CD8-positive, alpha-beta memory T cell (primary cell): Measurements from ENCODE around the gene LSM4. TPM values are rescaled to one million over a fixed set of nuclear protein-coding genes. Genes with fewer than 3 reads are reported as not detected.

Source experiments
- CTCF ChIA-PET: fragments of 350-600 bp; sonication (Branson Sonifier 250); formaldehyde crosslinking; loops from one replicate; lab custom pipeline; 2021; ENCODE audit warnings: antibody characterized with exemption; lab: Charles Lee
- POLR2A ChIA-PET: fragments of 350-600 bp; sonication (Branson Sonifier 250); formaldehyde crosslinking; loops from one replicate; lab custom pipeline; 2021; ENCODE audit warnings: antibody characterized with exemption; lab: Charles Lee
- DNase-seq, 5 donors: peaks; one replicate each; pipeline versions ENCODE4 v3.0.0 to v3.0.0-alpha.2; 2020 to 2022; ENCODE audit warnings: mixed read lengths in 1 of 5
- H3K27ac ChIP-seq: one replicate; pipeline ENCODE4 v1.7.0; 2013; ENCODE audit warnings: low read depth, mild to moderate bottlenecking, low read length, moderate library complexity
- H3K27me3 ChIP-seq: 2 replicates; pipeline ENCODE4 v1.7.0; 2013; ENCODE audit warnings: low read length, mild to moderate bottlenecking; ENCODE audit not compliant: insufficient read depth, poor library complexity, severe bottlenecking
- H3K36me3 ChIP-seq: 2 replicates; pipeline ENCODE4 v1.7.0; 2013; ENCODE audit warnings: mild to moderate bottlenecking, low read length, moderate library complexity; ENCODE audit not compliant: insufficient read depth
- H3K4me1 ChIP-seq: 2 replicates; pipeline ENCODE4 v1.7.0; 2013; ENCODE audit warnings: mild to moderate bottlenecking, low read length, moderate library complexity; ENCODE audit not compliant: insufficient read depth
- H3K4me3 ChIP-seq: 2 replicates; pipeline ENCODE4 v1.7.0; 2013; ENCODE audit warnings: mild to moderate bottlenecking, low read length
- H3K9me3 ChIP-seq: 2 replicates; pipeline ENCODE4 v1.7.0; 2013; ENCODE audit warnings: mild to moderate bottlenecking, low read length
- H3K27ac Mint-ChIP-seq, 8 donors: one replicate each; pipeline ENCODE4 v1.8.0; 2020 to 2021; ENCODE audit warnings: mixed read lengths in 8 of 8, mild to moderate bottlenecking in 6 of 8, inconsistent platforms in 3 of 8, moderate library complexity in 3 of 8
- H3K27me3 Mint-ChIP-seq, 2 donors: one replicate each; pipeline ENCODE4 v1.8.0; 2020 to 2021; ENCODE audit warnings: mixed read lengths in 2 of 2, mild to moderate bottlenecking in 1 of 2, moderate library complexity in 1 of 2
- H3K36me3 Mint-ChIP-seq, 3 donors: one replicate each; pipeline ENCODE4 v1.8.0; 2020 to 2021; ENCODE audit warnings: mixed read lengths in 3 of 3, inconsistent platforms in 1 of 3, mild to moderate bottlenecking in 1 of 3
- H3K4me1 Mint-ChIP-seq, 3 donors: one replicate each; pipeline ENCODE4 v1.8.0; 2020 to 2021; ENCODE audit warnings: mixed read lengths in 3 of 3, inconsistent platforms in 1 of 3, mild to moderate bottlenecking in 1 of 3
- H3K4me3 Mint-ChIP-seq, 7 donors: one replicate each; pipeline ENCODE4 v1.8.0; 2020 to 2021; ENCODE audit warnings: mixed read lengths in 7 of 7, mild to moderate bottlenecking in 6 of 7, moderate library complexity in 4 of 7, inconsistent platforms in 2 of 7
- H3K9me3 Mint-ChIP-seq, 5 donors: one replicate each; pipeline ENCODE4 v1.8.0; 2020 to 2022; ENCODE audit warnings: mixed read lengths in 5 of 5, mild to moderate bottlenecking in 3 of 5, moderate library complexity in 2 of 5, inconsistent platforms in 1 of 5
- polyA plus RNA-seq: library from polyadenylated mRNA; unstranded; fragments of 300-500 nt; fragmentation: Illumina TruSeq; gene quantifications from one replicate; pipeline ENCODE4 v1.2.3, GENCODE V29; 2021
- total RNA-seq, 2 experiments: library from RNA; stranded (reverse); gene quantifications; one replicate each; pipeline ENCODE4 v1.2.3, GENCODE V29; 2021

Gene LSM4
- total and polyA plus RNA-seq, 3 experiments from 2014 or later: 154 to 373 (median 351) TPM

- ChIA-PET CTCF (no interaction called here), POLR2A (no interaction called here)
- Mint-ChIP-seq H3K4me1 (peaks cover 12 to 13% (median 12%) of the 10 kb centered on the region in 3 donors), H3K4me3 (no peak overlapping the region), H3K27ac (no peak overlapping the region), H3K27me3 (no peaks in the 10 kb centered on the region), H3K9me3 (no peaks in the 10 kb centered on the region), H3K36me3 (peaks cover 5 to 65% (median 9%) of the 10 kb centered on the region in 3 donors)
- Histone ChIP-seq H3K4me3 (no peak overlapping the region), H3K4me1 (no peaks in the 10 kb centered on the region), H3K9me3 (no peaks in the 10 kb centered on the region), H3K36me3 (peaks cover 2% of the 10 kb centered on the region), H3K27ac (no peak overlapping the region), H3K27me3 (no peaks in the 10 kb centered on the region)
- no peak for DNase-seq
Measured at GRCh38 chr19:18348171-18348570, 25.3 kb upstream of the LSM4 start.

- POLR2A ChIA-PET: no interaction called here
- no peaks in the 10 kb centered on the region for H3K9me3 ChIP-seq
- H3K27me3 ChIP-seq: no peaks in the 10 kb centered on the region
- H3K4me3 Mint-ChIP-seq: peak overlapping the region in 1 of 7 donors; percentile 7
- peak overlapping the region in 3 of 8 donors; percentile 18 to 83 (median 45) for H3K27ac Mint-ChIP-seq
- no peak overlapping the region for H3K4me3 ChIP-seq
- H3K4me1 ChIP-seq: peaks cover 7% of the 10 kb centered on the region
- CTCF ChIA-PET: no interaction called here
- peaks cover 4% of the 10 kb centered on the region for H3K36me3 ChIP-seq
- H3K4me1 Mint-ChIP-seq: peaks cover 15 to 27% (median 24%) of the 10 kb centered on the region in 3 donors
- DNase-seq: no peak
- H3K36me3 Mint-ChIP-seq: peaks cover 5 to 70% (median 9%) of the 10 kb centered on the region in 3 donors
- no peaks in the 10 kb centered on the region for H3K27me3 Mint-ChIP-seq
- H3K9me3 Mint-ChIP-seq: no peaks in the 10 kb centered on the region
- H3K27ac ChIP-seq: no peak overlapping the region
Measured at GRCh38 chr19:18346091-18346490, 23.2 kb upstream of the LSM4 start.

GRCh38 chr19:18345296-18345695 lies 22.4 kb upstream of the LSM4 start:
- no peaks in the 10 kb centered on the region for H3K27me3 Mint-ChIP-seq
- peaks cover 2 to 66% (median 6%) of the 10 kb centered on the region in 3 donors for H3K36me3 Mint-ChIP-seq
- peaks cover 4% of the 10 kb centered on the region for H3K36me3 ChIP-seq
- CTCF ChIA-PET: no interaction called here
- no peak overlapping the region for H3K27ac Mint-ChIP-seq
- H3K4me1 ChIP-seq: peaks cover 9% of the 10 kb centered on the region
- peaks cover 13 to 27% (median 25%) of the 10 kb centered on the region in 3 donors for H3K4me1 Mint-ChIP-seq
- peak overlapping the region in 2 of 7 donors; percentile 29 to 82 for H3K4me3 Mint-ChIP-seq
- H3K27ac ChIP-seq: no peak overlapping the region
- POLR2A ChIA-PET: interaction anchor here (0.6 kb wide), 1 partner anchor 445 kb away, joined by 4 read pairs; no protein-coding TSS in a partner anchor
- H3K4me3 ChIP-seq: no peak overlapping the region
- H3K9me3 Mint-ChIP-seq: no peaks in the 10 kb centered on the region
- no peak for DNase-seq
- no peaks in the 10 kb centered on the region for H3K27me3 ChIP-seq
- no peaks in the 10 kb centered on the region for H3K9me3 ChIP-seq

DNA sequence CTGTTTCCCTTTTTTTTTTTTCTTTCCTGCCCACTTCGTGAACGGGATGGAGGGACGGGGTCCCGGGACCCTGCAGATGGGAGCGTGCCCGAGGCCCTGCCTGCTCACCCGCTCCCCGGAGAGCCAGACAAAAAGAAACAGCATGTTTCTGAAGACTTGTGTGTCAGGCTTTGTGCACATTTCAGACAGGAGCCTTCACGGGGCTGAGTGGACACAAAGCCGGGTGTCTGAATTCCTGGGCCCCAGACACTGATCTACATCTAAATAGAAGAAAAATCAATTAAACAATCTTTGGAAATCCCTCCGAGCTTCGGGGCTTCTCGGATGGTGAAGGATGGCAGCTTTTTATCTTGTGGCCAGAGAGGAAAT lies 21.7 kb upstream of the LSM4 start:
- H3K9me3 Mint-ChIP-seq: no peaks in the 10 kb centered on the region
- Histone ChIP-seq H3K4me1 (peaks cover 15% of the 10 kb centered on the region), H3K9me3 (no peaks in the 10 kb centered on the region), H3K36me3 (peaks cover 4% of the 10 kb centered on the region), H3K27ac (no peak overlapping the region), H3K4me3 (no peak overlapping the region), H3K27me3 (no peaks in the 10 kb centered on the region)
- H3K36me3 Mint-ChIP-seq: peaks cover 0 to 60% (median 4%) of the 10 kb centered on the region in 3 donors
- no peak overlapping the region for H3K27ac Mint-ChIP-seq
- no peaks in the 10 kb centered on the region for H3K27me3 Mint-ChIP-seq
- H3K4me3 Mint-ChIP-seq: peak overlapping the region in 2 of 7 donors; percentile 23 to 82
- H3K4me1 Mint-ChIP-seq: peaks cover 14 to 33% (median 32%) of the 10 kb centered on the region in 3 donors
- ChIA-PET POLR2A (interaction anchor here (0.5 kb wide), 1 partner anchor 224 kb away, joined by 3 read pairs; no protein-coding TSS in a partner anchor), CTCF (no interaction called here)
- DNase-seq: no peak

DNA sequence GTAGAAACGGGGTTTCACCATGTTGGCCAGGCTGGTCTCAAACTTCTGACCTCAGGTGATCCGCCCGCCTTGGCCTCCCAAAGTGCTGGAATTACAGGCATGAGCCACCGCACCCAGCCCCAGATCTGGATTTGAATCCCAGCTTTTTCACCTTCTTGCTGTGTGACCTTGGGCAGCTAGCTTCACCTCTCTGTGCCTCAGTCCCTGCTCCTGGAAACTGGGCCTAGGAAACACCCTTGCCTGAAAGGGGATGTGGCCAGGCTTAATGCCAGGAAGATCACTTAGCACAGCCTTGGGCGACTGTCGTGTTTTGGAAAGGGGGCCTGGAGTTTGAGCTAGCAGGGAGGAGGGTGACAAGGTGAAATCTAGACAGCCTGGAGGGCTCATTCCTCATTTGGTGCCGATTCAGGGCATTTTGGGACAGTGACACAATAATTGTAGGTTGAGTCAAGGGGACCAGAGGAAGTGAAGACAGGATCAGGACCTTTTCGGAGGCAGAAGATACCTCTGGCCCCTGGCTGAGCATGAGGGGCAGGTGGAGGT lies 19.3 kb upstream of the LSM4 start:
- peaks cover 18% of the 10 kb centered on the region for H3K4me1 ChIP-seq
- Mint-ChIP-seq H3K9me3 (no peaks in the 10 kb centered on the region), H3K27me3 (peaks cover 0 to 2% of the 10 kb centered on the region in 2 donors), H3K4me3 (peak overlapping the region; percentile 83 to 99 (median 90)), H3K4me1 (peaks cover 15 to 32% (median 30%) of the 10 kb centered on the region in 3 donors), H3K27ac (peak overlapping the region in 6 of 8 donors; percentile 3 to 73 (median 52)), H3K36me3 (peaks cover 0 to 45% (median 4%) of the 10 kb centered on the region in 3 donors)
- H3K9me3 ChIP-seq: no peaks in the 10 kb centered on the region
- H3K27ac ChIP-seq: no peak overlapping the region
- H3K27me3 ChIP-seq: no peaks in the 10 kb centered on the region
- DNase-seq: no peak
- H3K4me3 ChIP-seq: no peak overlapping the region
- CTCF ChIA-PET: interaction anchor here (1.2 to 18.4 kb wide), 4 partner anchors 8 to 66 kb away, joined by 3 to 436 read pairs (median 6); partner anchors contain the start of genes IQCN and JUND
- peaks cover 4% of the 10 kb centered on the region for H3K36me3 ChIP-seq
- POLR2A ChIA-PET: interaction anchor here (0.6 to 2.8 kb wide), 2 partner anchors 61 to 145 kb away, joined by 3 to 18 read pairs; partner anchors contain the start of gene JUND

DNA sequence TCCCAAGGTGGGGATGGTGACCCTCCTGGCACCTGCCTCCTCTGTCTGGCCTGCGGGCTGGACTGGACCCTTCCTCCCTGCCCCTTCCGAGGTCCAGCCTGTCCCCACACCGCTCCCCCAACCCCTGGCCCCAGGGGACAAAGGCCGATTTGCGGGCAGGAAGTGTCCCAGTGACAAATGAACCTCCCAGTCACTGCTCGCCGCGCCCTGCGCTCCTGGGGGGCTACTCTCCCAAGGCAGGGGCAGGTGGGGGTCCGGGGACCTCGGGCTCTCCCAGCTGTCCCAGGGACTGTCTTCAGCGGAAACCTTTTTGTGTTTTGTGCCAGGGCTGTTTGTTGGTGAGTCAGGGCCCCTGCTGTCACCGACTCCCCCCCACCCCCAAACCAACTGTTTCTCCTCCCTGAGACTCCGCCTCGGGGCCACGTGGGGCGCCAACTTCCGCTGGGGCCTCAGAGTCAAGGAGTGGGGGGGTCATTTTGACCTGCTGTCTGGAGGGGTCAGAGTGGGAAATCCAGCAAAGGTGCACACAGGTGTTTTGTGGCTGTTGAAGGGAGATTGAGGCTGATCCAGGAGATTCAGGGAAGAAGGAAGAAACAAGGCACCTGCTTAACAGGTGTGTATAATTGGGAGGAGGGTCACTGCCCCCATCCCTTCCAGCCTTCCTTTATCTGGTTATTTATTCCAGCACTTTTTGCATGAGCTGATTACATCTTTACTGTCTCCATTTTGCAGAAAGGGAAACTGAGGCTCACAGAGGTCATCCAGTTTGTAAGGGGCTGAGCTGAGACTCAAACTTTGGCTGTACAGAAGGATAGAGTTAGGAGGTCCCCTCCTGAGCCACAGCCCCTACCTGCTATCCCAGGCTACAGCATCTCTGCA lies 18.4 kb upstream of the LSM4 start:
- Histone ChIP-seq H3K27me3 (no peaks in the 10 kb centered on the region), H3K36me3 (peaks cover 4% of the 10 kb centered on the region), H3K4me3 (peak overlapping the region; percentile 81), H3K9me3 (no peaks in the 10 kb centered on the region), H3K4me1 (peaks cover 18% of the 10 kb centered on the region), H3K27ac (peak overlapping the region; percentile 82)
- peak; percentile 35 to 81 (median 49) for DNase-seq
- Mint-ChIP-seq H3K4me3 (peak overlapping the region; percentile 83 to 99 (median 90)), H3K4me1 (peaks cover 13 to 28% (median 27%) of the 10 kb centered on the region in 3 donors), H3K27me3 (peaks cover 0 to 2% of the 10 kb centered on the region in 2 donors), H3K9me3 (no peaks in the 10 kb centered on the region), H3K36me3 (peaks cover 0 to 39% (median 3%) of the 10 kb centered on the region in 3 donors), H3K27ac (peak overlapping the region; percentile 67 to 95 (median 88))
- CTCF ChIA-PET: interaction anchor here (1.2 to 18.4 kb wide), 3 partner anchors 9 to 65 kb away, joined by 3 to 436 read pairs (median 4); partner anchors contain the start of genes IQCN and JUND
- POLR2A ChIA-PET: interaction anchor here (0.6 to 2.8 kb wide), 2 partner anchors 60 to 144 kb away, joined by 3 to 18 read pairs; partner anchors contain the start of gene JUND

DNA sequence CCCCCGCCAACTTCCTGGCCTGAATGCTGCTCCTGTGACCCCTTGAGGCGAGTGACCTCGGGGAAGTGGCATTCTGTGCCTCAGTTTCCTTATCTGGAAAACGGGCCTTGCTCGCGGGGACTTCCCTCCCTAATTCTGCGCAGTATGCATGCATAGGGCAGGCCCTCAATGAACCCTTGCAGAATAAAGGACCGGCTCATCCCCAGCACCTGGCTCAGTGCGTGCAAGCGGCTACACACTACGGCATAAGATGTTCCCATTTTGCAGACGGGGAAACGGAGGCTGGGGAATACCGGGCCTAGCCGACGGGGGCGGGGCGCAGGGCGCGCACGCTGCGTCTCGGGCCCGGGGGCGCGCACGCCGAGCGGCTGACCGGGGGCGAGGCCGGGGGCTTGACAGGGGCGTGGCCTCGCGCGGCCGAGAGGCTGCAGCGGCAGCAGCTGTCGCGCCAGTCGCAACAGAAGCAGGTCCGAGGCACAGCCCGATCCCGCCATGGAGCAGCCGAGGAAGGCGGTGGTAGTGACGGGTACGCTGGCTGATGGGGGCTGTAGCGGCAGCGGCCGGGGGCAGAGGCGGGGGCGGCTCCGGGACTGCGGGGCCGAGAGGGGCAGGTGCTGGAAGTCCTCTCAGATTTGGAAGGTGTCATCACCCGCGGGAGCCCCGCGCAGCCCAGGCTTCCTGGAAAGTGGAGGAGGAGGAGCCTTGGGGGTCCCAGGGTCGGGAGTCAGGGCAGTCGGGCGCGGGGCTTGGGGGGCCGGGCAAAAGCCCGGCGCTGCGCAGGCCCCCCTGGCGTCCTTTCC lies 17.5 kb upstream of the LSM4 start, which contains the start of gene PGPEP1:
PGPEP1 (plus strand) TSS at position 409 of the 800 bp plus-strand sequence; CDS start at position 493, 84 bp downstream.
- H3K27me3 ChIP-seq: no peaks in the 10 kb centered on the region
- peak within 1 kb of the TSS; percentile 82 for H3K27ac ChIP-seq
- peak within 1 kb of the TSS; percentile 73 to 95 (median 90) for H3K27ac Mint-ChIP-seq
- H3K4me1 Mint-ChIP-seq: peaks cover 10 to 24% (median 24%) of the 10 kb centered on the region in 3 donors
- peaks cover 4% of the 10 kb centered on the region for H3K36me3 ChIP-seq
- ChIA-PET POLR2A (interaction anchor here (1.0 to 2.8 kb wide), 3 partner anchors 17 to 60 kb away, joined by 3 to 18 read pairs (median 4); partner anchors contain the start of genes JUND and LSM4), CTCF (interaction anchor here (1.5 to 18.4 kb wide), 3 partner anchors 12 to 65 kb away, joined by 4 to 436 read pairs (median 13); partner anchors contain the start of genes IQCN and JUND)
- peaks cover 0 to 2% of the 10 kb centered on the region in 2 donors for H3K27me3 Mint-ChIP-seq
- peak; percentile 50 to 66 (median 58) for DNase-seq
- peak within 1 kb of the TSS; percentile 81 for H3K4me3 ChIP-seq
- H3K36me3 Mint-ChIP-seq: peaks cover 0 to 34% (median 3%) of the 10 kb centered on the region in 3 donors
- H3K9me3 Mint-ChIP-seq: no peaks in the 10 kb centered on the region
- no peaks in the 10 kb centered on the region for H3K9me3 ChIP-seq
- peak within 1 kb of the TSS; percentile 83 to 99 (median 90) for H3K4me3 Mint-ChIP-seq
- peaks cover 18% of the 10 kb centered on the region for H3K4me1 ChIP-seq
